ENCODE results near the gene PPP2R3A.
A peak's percentile ranks its signal among the peaks of the same experiment; 100 is the strongest.
"Not testable (repeated sequence)": the region's sequence is repeated elsewhere in the genome, so short reads cannot be mapped to it uniquely, and the experiment has no call there.

Gene PPP2R3A, protein sequence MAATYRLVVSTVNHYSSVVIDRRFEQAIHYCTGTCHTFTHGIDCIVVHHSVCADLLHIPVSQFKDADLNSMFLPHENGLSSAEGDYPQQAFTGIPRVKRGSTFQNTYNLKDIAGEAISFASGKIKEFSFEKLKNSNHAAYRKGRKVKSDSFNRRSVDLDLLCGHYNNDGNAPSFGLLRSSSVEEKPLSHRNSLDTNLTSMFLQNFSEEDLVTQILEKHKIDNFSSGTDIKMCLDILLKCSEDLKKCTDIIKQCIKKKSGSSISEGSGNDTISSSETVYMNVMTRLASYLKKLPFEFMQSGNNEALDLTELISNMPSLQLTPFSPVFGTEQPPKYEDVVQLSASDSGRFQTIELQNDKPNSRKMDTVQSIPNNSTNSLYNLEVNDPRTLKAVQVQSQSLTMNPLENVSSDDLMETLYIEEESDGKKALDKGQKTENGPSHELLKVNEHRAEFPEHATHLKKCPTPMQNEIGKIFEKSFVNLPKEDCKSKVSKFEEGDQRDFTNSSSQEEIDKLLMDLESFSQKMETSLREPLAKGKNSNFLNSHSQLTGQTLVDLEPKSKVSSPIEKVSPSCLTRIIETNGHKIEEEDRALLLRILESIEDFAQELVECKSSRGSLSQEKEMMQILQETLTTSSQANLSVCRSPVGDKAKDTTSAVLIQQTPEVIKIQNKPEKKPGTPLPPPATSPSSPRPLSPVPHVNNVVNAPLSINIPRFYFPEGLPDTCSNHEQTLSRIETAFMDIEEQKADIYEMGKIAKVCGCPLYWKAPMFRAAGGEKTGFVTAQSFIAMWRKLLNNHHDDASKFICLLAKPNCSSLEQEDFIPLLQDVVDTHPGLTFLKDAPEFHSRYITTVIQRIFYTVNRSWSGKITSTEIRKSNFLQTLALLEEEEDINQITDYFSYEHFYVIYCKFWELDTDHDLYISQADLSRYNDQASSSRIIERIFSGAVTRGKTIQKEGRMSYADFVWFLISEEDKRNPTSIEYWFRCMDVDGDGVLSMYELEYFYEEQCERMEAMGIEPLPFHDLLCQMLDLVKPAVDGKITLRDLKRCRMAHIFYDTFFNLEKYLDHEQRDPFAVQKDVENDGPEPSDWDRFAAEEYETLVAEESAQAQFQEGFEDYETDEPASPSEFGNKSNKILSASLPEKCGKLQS (N-terminal part only)

DNA sequence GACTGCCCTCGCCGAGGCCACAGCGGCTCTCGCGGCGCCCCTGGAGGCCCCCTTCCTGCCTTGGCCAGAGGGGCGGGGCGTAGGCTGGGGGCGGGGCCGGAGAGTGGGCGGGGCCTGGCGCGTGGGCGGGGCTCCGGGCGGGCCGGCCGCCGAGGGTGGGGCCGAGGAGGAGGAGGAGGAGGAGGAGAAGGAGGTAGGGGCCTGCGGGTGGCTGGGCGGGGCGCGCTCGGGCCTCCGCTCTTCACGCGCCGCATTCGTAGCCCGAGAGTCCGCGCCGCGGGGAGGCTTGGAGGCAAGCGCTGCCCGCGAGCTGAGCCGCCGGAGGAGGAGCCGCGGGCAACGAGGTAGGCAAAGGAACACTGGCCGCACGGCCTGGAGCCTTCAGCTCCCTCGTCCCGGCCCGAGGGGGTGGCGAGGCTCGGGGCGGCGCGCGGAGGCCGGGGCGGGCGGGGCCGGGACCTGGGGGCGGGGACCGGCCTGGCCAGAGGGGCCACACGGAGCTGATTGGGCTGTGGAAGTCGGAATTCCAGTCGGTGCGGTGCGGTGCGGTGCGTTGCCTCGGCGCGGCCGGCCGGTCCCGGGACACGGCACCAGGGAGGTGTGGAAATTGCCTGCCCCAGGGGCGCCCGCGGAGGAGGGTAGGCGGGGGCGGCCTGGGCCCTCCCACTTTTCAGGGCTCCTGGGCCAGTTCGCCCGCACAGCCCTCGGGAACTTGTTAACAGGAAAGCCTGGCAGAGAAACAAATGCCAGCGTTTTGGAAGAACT is at the start of gene PPP2R3A:
Gene PPP2R3A, plus strand, starts transcription at position 223 of the 765 bp plus-strand sequence. CDS start 35,771 bp downstream, outside the sequence.
- DNase-seq, result peak; percentile 79 to 81

DNA sequence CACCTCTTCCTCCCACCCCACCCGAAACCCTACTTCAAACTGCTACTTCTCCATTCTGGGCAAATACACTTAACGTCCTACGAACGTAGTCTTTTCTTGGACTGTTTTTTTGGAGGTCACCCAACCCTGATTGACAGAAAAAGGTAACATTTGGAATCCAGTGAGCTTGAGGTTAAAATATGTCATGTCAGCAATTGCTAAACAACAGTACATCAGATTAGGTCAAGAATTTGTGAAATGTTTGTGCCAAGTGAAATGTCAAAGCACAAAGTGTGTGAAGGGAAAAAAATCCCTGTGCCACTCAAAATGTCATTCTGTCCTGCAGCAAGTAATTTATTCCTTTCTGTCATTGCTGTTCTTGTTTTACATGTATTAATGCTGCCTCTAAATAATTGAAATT is 49.2 kb upstream of the PPP2R3A start:
- DNase-seq, result no peak

DNA sequence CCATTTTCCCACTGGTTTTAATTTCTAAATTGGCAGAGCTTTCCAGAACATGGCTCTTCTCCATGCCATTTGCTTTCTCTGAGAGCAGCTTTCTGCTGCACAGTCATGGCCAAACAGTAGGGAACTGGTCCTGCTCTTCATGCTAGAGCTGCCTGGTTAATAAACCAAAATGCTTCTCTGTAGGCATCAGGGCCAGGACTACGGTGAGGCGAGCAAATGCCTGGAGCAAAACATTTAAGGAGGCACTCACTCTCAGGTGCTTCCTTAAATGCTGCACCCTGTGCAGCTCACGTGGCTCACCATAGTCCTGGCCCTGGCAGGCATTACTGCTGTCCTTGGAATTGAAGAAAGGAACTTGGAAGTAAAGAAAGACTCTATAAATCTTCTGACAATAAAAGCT is 48.5 kb upstream of the PPP2R3A start:
- no peak for DNase-seq

DNA sequence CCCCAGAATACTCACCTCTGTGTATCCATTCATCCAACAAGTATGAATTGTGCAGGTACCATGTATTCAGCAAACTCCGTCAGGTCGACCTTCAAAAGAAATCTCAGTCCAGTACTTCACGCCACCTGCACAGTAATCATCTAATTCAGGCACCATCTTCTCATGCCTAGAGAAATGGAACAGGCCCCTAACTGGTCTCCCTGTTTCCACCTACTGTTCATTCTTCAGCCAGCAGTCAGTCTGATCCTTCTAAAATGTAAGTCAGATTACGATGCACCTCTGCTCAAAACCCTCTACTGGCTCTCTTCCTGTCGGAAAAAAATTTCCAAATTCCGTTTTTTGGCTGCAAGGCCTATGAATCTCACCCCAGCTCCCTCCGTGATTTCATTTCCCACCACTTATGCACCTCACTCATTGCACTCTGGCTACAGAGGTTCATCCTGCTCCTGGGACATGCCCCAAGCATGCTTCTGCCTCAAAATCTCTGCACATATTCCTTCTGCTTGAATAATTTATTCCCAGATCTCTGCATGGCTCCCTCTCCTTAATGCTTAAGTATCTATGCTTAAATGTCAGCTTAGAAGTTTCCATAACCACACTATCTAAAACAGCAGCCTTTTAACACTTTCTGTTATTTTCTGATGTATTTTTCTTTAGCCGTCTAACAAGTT is 47.5 kb upstream of the PPP2R3A start:
- no peak for DNase-seq

DNA sequence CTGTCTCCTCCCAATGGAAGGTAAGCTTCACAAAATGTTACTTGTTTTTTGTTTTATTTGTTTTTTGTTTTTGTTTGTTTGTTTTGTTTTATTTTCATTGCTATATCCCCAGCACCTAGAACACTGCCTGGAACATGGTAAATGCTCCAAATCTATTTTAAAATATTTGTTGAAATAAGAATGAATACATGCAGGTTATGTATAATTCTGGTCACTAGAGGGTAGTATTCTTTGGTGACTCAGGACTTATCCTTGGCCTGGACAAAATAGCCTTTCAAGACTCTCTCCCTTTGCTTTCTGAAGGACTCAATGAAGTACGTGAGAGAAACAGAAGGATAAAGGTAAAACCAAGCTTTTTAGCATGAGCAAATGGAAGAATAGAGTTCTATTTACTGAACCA is 46.9 kb upstream of the PPP2R3A start:
- DNase-seq, result no peak

DNA sequence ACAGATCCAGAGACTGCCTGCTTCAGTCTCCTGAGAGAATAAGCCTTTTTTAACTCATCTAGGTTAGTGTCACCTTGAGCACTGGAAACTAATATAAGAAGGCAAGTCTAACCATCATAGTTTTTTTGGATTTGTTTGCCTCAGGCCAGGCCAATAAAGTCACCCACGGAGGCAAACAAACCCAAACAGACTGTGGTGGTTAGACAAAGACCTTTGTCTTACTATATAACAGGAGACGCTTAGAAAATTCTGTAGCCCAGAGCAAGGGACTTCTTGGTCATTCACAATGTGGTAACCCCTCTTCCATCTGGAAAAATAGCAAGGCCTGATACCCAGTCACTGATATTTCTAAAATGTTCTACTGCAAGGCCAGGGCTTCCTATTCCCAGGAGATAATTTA is 45.3 kb upstream of the PPP2R3A start:
- DNase-seq, result no peak

DNA sequence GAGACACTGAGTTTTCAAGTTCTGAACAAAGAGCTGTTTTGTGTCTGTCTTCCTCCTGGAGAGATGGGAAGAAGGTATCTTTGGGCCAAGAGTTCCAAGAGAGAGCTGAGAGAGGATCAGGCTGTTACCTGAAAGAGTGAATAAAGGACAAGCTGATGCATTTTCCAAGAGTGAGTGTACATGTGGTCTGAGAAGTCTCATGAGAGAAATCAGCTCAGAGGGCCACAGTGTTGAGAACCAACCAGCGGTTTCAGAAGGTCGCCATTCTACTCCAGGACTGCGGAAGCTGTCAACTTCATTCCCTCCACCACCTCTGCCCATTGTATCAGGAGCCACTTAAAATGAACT is 42.7 kb upstream of the PPP2R3A start:
- no peak for DNase-seq

DNA sequence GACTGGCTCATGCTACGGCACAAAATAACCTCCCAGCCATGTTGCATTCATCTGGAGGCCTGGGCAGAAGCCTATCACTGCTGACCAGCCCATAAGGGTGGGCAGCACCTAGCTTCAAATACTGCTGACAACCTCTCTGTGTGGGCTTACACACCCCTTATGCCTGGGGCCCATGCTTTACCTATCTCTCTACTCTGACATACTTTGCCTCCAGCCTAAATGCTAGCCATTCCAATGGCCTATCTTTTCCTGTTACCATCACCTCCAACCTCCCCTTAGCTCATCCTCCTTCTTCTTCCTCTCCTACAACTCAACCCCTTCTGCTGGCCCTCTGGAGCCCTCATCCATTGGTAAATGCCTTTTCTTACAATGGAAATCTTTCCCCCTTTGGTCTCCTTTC is 41.0 kb upstream of the PPP2R3A start:
- no peak for DNase-seq

DNA sequence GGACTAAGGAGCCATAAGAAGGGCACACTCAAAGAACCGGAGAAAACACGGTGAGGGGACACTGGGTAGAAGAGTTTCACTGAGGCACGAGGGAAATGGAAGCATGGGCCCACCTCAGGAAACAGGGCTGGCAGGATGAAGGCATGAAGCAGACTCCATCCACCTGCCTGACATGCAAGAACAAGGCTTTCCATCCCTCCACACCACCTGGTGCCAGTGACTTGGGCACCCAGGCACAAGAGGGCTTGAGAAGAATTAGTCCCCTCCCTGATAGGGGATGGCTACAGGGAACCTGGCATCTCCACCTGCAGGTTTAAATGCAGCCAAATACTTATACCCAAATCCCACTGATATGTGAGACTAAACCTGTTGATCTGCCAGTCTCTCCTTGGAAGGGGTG is 38.9 kb upstream of the PPP2R3A start:
- no peak for DNase-seq

DNA sequence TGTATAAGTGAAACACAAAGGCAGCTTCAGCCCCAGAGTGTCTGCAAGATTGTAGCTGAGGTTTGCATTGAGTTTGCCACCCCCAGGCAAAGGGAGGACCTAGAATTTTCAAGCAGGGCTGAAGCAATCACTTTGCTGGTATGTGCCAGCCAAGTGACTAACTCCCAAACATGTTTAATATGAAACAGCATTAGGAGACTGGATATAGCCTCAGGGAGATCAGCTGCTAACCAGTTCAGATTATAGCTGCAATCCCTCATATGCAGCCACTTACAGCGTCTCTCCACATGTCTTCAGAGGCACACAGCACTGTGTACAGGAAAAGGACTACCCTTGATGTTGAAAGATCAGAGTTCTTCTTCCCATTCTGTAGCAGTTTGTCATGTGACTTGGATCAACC is 38.4 kb upstream of the PPP2R3A start:
- DNase-seq, result no peak

DNA sequence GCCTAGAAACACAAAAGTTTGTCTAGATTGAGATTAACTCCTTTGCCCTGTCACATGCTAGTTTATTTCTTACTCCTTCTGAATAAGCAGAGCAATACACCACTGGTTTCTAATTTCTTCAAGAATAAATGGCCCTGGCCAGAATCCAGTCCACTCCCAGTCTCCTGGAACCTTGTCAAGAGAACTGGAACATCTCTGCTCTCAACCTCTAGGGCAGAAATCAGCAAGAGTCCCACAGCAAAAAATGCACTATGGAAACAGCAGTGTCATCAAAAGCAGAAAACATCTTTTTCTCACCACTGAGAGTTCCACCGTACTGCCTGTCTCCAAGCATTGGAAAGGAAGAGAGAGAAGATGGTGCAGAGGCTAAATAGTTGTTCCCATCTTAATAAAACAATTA is 35.9 kb upstream of the PPP2R3A start:
- DNase-seq, result no peak

DNA sequence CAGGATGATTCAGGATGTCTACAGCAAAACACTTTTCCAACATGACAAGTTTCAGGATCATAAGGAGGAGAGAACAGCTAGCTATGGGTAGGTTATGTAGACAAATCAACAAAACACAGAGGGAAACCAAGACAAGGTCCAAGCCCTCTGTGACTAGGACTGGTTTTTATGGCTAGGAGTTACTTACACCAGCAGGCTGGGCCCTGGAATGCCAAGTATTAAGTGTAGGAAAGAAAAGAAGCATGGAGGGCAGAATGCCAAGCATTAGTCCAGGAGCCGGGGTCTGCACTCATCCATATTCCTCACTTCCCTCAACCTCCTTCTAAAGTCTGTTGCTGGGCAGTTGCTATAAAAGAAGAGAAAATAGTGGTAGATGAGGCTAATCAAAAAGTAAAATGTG is 35.3 kb upstream of the PPP2R3A start:
- DNase-seq, result no peak

DNA sequence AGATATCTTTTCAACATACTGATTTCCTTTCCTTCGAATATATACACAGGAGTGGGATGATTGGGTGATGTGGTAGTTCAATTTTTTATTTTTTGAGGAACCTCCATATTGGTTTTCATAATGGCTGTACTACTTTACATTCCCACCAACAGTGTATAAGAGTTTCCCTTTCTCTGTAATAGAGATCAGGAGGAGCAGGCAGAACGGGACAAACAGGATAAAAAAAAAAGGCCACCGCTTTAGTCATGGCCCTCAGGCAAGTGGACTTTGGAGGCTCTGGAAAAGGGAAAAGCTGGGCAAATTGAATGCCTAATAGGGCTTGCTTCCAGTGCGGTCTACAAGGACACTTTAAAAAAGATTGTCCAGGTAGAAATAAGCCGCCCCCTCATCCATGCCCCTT is 30.4 kb upstream of the PPP2R3A start:
- not testable (repeated sequence) for DNase-seq

DNA sequence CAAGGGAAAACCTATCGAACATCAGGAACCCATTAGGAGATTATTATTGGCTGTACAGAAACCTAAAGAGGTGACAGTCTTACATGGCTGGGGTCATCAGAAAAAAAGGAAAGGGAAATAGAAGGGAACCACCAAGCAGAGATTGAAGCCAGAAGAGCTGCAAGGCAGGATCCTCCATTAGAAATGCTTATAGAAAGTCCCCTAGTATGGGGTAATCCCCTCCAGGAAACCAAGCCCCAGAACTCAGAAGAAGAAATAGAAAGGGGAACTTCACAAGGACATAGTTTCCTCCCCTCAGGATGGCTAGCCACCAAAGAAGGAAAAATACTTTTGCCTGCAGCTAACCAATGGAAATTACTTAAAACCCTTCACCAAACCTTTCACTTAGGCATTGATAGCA is 27.8 kb upstream of the PPP2R3A start:
- DNase-seq, result not testable (repeated sequence)

DNA sequence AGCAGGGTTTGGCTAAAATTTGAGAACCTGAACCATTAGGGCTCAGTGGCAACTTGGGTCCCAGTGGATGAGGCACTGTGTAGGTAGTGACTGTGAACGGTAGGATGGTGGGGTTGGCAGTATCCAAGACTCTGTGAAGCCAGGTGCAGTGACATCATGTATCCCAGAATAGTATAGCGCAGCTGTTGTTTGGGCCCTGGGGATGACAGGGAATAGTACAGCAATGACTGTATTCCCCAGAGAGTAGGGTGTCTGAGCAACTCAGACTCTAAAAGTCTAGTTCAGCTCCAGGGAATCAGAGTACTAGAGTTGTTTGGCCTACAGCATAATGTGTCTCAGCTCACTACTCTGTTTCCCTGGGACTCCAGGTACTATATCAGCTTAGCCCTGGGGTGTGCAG is 20.7 kb upstream of the PPP2R3A start:
- no peak for DNase-seq

DNA sequence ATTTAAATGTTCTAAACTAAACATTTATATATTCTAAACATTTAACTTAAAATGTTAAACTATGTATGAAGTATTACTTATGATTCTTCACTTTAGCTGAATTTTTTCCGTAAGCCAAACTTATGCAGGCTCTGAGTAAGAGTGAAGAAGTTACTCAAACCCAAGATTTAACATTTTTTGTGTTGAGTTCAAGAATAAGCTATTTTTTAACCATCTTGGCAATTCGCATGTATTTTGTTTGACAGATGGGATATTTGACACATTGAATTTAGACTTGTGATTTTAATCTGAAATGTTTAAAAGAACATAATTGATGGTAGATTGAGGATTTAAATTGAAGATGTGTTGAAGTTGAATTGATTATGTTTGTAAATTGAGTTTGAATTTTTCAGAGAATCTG is 14.6 kb upstream of the PPP2R3A start:
- no peak for DNase-seq

DNA sequence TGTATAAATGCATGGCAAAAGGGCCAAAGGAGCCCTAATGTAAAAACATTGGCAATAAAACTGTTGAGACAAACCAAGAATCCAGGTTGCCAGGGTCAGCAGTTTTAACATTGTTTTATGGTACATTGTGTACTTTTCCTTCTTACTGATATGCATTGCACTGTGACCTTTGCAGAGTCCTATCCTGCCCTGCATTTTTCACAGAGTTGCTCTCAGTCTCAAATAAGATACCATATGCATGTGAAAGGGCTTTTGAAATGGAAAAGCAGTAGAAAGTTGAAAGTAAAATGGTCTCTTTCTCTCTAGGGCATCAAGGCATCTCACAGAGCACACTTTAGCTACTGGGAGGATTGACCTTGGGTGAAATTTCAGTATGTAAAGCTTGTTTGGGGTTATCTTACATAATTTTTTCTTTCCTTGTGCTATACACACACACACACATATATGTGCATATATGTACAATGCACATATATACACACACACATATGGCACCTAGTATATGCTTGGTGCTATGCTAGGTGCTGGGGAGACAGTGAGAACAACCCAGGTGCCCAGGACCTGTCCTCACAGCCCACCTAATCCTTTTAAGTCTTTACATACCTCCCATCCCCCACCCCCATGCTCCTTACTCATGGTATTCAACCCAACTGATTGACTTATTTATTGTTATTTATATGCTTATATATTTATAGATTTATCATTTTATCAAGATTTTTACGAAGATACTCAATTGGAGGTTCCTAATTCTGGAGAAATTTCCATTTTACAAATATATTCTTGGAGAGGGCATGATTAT is 1.2 kb upstream of the PPP2R3A start:
- no peak for DNase-seq

DNA sequence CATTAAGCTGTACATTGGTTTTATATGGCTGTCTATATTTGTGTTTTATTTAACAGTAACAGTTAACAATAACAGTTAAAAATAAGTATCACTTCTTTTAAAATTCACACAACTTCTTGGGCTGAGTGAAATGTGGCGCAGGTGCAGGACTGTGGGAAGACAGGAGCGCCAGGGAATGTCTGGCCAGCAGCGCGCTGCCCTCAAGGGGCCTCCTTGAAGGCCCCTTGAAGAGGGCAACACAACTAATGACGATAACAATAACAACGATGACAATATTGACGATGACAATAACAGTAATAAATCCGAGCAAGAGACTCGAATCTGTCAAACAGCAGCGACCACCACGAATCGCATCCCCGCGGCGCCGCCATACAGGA is 411 bp upstream of the PPP2R3A start:
- DNase-seq, result no peak

DNA sequence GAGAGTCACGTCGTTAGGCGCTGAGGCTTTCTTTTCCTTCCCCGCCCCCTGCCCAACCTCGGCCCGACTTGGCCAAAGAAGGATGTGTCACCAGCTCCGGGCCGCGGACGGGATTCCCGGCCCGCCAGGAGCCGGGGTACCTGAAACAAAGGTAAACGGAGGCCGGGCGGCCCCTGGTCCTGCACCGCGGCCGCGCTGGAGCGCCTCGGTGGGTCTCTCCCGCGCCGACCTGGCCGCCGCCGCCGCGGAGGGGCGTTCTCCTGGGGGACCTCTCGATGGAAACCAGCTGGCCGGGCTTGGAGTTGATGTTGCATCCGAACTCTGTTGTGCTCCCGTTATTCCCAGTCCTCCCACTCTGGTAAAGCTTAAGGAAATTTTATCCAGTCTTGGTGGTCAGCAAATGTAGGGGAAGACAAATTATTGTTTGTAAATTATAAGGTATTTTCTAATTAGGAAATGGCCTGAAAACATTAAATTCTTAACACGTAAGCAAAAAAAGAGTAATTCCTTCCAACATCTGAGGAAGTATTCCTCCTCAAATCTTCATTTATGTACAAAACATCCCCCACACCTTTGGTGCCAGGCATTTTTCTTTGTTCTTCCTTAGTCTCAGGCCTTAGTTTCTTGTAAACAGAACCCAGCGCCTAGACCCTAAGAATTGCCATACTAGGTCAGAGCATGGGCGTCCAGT is 888 bp downstream of the PPP2R3A start:
- DNase-seq, result peak in 1 of 2 experiments; percentile 2

DNA sequence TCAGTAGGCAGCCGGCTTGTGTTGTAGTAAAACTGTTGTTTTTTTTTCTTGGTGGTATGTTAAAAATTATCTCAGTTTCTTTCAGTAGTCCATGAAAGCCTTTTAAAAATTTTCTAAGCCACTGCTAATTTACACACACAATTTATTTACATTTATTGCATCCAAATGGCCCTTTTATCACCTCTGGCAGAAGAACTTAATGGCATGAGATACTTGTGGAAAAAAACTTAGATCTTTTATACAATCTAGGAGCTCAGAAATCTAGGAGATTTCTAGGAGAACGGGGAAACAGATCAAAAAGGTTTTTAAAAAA is 1.4 kb downstream of the PPP2R3A start:
- DNase-seq, result no peak

DNA sequence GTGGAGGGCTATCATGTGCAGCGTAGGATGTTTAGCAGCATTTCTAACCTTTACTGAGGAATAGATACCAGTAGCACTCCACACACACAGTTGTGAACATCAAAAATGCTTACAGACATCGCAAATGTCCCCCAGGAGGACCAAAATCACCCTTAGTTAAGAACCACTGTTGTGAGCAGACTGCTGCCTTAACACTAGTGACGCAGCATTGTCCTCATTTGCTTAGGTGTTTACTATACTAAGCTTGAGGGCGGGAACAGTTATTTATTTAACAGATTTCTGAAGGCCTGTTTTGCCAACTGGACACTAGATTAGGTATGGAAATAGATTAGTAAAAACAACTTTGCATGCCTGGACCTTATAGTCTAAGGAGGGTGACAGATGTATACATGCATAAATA is 2.3 kb downstream of the PPP2R3A start:
- no peak for DNase-seq
